OCI-LY7 (cell line): ENCODE data around the gene SH3PXD2A.

Experiments used
- EZH2phosphoT487 ChIP-seq: fragments of 200-600 bp; sonication (generic); IDR thresholded peaks from 2 replicates; pipeline ENCODE4 v1.6.1; 2018; ENCODE audit warnings: low read depth, borderline replicate concordance, mild to moderate bottlenecking, mixed run types, antibody characterized with exemption, low read length, moderate library complexity, mixed read lengths
- TF ChIP-seq, protein P1 (sequence below): fragments of 200-600 bp; sonication (generic); conservative IDR thresholded peaks from 2 replicates; pipeline ENCODE4 v1.5.1; 2014; ENCODE audit warnings: mild to moderate bottlenecking, antibody characterized with exemption, low read length, moderate library complexity, mixed read lengths

DNA sequence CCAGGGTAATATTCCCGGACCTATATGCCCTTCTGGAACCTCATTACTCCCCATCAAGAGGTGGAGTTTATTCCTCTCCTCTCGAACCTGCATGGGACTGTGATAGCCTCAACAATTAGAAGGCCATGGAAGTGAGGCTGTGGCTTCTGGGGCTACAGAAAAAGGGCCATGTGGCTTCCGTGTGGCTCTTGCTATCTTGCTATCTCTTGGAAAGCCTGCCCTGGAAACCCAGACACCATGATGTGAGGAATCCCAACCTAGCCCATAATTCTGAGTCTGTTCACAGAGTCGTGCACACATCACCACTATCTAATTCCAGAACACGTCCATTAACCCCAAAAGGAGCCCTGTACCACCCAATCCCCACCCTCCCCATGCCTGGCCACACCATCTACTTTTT, 20.8 kb upstream of the SH3PXD2A start:
- TF ChIP-seq EZH2phosphoT487 = no peak
- TF ChIP-seq, protein P1, sequence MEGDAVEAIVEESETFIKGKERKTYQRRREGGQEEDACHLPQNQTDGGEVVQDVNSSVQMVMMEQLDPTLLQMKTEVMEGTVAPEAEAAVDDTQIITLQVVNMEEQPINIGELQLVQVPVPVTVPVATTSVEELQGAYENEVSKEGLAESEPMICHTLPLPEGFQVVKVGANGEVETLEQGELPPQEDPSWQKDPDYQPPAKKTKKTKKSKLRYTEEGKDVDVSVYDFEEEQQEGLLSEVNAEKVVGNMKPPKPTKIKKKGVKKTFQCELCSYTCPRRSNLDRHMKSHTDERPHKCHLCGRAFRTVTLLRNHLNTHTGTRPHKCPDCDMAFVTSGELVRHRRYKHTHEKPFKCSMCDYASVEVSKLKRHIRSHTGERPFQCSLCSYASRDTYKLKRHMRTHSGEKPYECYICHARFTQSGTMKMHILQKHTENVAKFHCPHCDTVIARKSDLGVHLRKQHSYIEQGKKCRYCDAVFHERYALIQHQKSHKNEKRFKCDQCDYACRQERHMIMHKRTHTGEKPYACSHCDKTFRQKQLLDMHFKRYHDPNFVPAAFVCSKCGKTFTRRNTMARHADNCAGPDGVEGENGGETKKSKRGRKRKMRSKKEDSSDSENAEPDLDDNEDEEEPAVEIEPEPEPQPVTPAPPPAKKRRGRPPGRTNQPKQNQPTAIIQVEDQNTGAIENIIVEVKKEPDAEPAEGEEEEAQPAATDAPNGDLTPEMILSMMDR = no peak
